ENCODE data around the gene PBX1. TPM values are rescaled to one million over a fixed set of nuclear protein-coding genes. Genes with fewer than 3 reads are reported as not detected.

The PBX1 gene
- total RNA-seq, 1 donor from 2014 or later, result 44.2 TPM

DNA sequence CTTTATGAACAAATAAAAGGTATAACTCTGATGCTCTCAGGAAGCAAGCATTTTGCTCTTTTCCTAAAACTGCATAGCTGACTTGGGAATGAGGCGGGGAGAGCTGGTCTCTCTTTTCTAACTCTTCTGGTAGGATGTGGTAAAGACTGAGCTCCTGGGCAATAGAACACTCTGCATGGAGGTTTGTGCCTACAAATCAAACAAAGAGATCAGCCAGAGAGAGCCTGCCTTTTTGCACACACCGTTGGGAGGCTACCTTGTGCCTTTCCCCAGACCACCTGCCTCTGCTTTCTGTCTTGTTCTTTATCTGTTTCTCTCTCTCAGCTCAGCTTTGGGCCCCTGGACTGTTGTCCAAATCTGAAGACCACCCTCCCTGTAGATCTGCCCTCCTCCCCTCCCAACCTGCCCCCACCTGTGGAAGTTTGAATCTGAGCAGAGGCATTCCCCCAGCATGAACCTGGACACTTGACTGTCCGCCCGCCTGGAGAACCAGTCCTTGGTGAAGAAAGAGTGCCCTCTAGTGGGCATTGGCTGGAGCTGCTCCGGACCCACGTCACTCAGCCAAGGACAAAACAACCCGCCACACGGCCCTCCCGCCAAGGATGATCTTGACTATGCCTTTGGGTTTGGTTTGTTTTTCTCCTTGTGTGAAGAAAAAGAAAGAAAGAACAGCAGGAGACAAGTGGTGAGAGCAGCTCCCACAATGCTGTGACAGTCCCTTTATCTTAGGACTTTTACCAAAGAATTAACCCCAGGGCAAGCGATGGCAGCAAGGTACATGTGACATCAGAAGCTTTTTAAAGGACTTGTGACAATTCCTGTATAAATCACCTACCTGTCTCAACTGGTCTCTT is 228.2 kb downstream of the PBX1 start:
- H3K36me3 Mint-ChIP-seq (ENCODE audit: low read depth, unreplicated experiment), result no peaks in the 10 kb centered on the region
- TF ChIP-seq, protein P1, sequence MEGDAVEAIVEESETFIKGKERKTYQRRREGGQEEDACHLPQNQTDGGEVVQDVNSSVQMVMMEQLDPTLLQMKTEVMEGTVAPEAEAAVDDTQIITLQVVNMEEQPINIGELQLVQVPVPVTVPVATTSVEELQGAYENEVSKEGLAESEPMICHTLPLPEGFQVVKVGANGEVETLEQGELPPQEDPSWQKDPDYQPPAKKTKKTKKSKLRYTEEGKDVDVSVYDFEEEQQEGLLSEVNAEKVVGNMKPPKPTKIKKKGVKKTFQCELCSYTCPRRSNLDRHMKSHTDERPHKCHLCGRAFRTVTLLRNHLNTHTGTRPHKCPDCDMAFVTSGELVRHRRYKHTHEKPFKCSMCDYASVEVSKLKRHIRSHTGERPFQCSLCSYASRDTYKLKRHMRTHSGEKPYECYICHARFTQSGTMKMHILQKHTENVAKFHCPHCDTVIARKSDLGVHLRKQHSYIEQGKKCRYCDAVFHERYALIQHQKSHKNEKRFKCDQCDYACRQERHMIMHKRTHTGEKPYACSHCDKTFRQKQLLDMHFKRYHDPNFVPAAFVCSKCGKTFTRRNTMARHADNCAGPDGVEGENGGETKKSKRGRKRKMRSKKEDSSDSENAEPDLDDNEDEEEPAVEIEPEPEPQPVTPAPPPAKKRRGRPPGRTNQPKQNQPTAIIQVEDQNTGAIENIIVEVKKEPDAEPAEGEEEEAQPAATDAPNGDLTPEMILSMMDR (IDR thresholded peaks at IDR 0.05; ENCODE audit: unreplicated experiment), result peak; percentile 85

DNA sequence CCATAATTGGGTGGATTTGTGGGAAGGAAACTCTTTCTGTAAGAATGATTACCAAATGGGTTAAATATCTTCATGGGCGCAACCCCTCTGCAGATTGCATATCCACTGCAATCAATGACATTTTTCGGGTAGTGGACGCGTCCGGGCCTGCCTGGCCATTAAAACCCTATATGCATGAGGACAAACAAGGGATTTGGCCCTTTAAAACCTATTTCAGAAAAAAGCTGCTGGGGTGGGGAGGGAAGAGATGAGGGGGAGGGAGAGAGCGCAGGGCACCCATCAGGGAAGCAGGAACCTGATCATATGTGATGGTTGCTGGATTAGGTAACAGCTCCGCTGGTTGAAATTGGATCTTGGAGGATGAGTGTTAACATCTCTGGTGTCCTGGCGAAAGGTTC is 228.8 kb downstream of the PBX1 start:
- TF ChIP-seq, protein P1 (IDR thresholded peaks at IDR 0.05; ENCODE audit: unreplicated experiment), result no peak
- Mint-ChIP-seq H3K36me3 (ENCODE audit: low read depth, unreplicated experiment) (no peaks in the 10 kb centered on the region), H3K9me3 (ENCODE audit: unreplicated experiment) (no peaks in the 10 kb centered on the region), H3K27ac (ENCODE audit: unreplicated experiment) (no peak overlapping the region), H3K27me3 (ENCODE audit: unreplicated experiment) (peaks cover 8% of the 10 kb centered on the region), H3K4me1 (ENCODE audit: unreplicated experiment) (peaks cover 30% of the 10 kb centered on the region), H3K4me3 (ENCODE audit: unreplicated experiment) (no peak overlapping the region)
- no peak for DNase-seq (ENCODE audit: low spot score)

More for the DNA sequence above, 228.2 kb downstream of the PBX1 start:
- H3K27me3 Mint-ChIP-seq (ENCODE audit: unreplicated experiment), result peaks cover 8% of the 10 kb centered on the region
- DNase-seq (ENCODE audit: low spot score), result peak; percentile 75
- H3K4me3 Mint-ChIP-seq (ENCODE audit: unreplicated experiment), result no peak overlapping the region
- peaks cover 30% of the 10 kb centered on the region for H3K4me1 Mint-ChIP-seq (ENCODE audit: unreplicated experiment)
- H3K27ac Mint-ChIP-seq (ENCODE audit: unreplicated experiment), result no peak overlapping the region
- H3K9me3 Mint-ChIP-seq (ENCODE audit: unreplicated experiment), result no peaks in the 10 kb centered on the region

DNA sequence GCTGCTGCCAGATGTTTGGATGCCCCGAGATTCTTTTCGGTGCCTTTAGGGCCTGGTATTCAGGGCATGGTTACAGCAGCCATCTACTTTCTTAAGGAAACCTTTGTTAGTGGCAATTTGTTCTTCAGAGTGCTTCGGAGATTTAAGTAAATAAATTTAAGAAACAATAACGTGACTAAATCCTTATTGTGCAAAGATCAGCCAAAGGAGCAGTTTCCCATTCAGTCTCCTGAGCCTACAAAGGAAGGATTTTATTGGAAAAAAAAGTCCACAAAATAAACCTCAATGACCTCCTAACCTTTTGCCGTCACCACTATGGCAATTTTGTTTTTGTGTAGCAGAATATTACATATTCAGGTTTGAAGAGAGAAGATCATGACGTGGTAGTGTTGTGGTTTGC is 231.1 kb downstream of the PBX1 start:
- peaks cover 6% of the 10 kb centered on the region for H3K27me3 Mint-ChIP-seq (ENCODE audit: unreplicated experiment)
- no peaks in the 10 kb centered on the region for H3K9me3 Mint-ChIP-seq (ENCODE audit: unreplicated experiment)
- no peak overlapping the region for H3K4me3 Mint-ChIP-seq (ENCODE audit: unreplicated experiment)
- no peaks in the 10 kb centered on the region for H3K36me3 Mint-ChIP-seq (ENCODE audit: low read depth, unreplicated experiment)
- no peak for DNase-seq (ENCODE audit: low spot score)
- H3K27ac Mint-ChIP-seq (ENCODE audit: unreplicated experiment), result no peak overlapping the region
- peaks cover 18% of the 10 kb centered on the region for H3K4me1 Mint-ChIP-seq (ENCODE audit: unreplicated experiment)
- TF ChIP-seq, protein P1 (IDR thresholded peaks at IDR 0.05; ENCODE audit: unreplicated experiment), result no peak

DNA sequence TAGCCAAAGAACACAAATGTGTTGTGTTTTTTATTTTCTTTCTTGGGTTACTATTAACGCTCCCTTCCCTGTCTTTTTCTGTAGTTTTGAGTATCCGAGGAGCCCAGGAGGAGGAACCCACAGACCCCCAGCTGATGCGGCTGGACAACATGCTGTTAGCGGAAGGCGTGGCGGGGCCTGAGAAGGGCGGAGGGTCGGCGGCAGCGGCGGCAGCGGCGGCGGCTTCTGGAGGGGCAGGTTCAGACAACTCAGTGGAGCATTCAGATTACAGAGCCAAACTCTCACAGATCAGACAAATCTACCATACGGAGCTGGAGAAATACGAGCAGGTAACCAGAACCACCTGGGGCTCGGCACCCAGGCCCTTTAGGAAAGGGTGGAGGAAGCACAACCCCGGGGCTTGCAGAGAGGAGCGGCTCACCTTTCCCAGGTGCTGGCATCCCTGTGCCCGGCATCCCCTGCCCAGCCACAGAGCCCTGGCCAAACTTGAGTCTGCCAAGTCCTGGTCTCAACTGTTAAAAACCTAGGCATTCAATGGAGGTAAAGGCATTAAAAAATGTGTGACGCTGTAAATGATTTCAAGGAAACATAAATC is 233.5 kb downstream of the PBX1 start:
- TF ChIP-seq, protein P1 (IDR thresholded peaks at IDR 0.05; ENCODE audit: unreplicated experiment), result no peak

DNA sequence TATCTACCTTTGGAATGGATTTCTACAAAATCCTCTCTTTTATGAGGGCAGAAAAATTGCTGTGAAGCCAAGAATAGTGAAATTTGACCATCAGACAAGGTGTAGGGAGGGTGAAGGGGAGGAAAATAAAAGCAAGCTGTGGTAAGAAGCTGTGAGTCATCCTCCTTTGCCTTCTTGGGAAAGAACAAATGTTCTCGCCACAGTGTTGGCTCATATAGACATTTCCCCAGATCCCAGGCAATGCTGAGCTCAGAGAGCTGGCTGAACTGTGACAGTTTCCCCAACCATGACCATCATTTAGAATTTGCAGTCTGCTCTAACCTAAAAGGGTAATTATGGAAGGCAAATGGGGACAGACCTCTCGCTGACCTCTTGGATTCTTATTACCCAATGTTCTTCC is 235.4 kb downstream of the PBX1 start:
- Mint-ChIP-seq H3K9me3 (ENCODE audit: unreplicated experiment) (no peaks in the 10 kb centered on the region), H3K27ac (ENCODE audit: unreplicated experiment) (no peak overlapping the region), H3K27me3 (ENCODE audit: unreplicated experiment) (peaks cover 3% of the 10 kb centered on the region), H3K4me1 (ENCODE audit: unreplicated experiment) (peaks cover 2% of the 10 kb centered on the region), H3K4me3 (ENCODE audit: unreplicated experiment) (no peak overlapping the region), H3K36me3 (ENCODE audit: low read depth, unreplicated experiment) (no peaks in the 10 kb centered on the region)
- no peak for DNase-seq (ENCODE audit: low spot score)
- TF ChIP-seq, protein P1 (IDR thresholded peaks at IDR 0.05; ENCODE audit: unreplicated experiment), result no peak

More for the DNA sequence above, 233.5 kb downstream of the PBX1 start:
- H3K4me1 Mint-ChIP-seq (ENCODE audit: unreplicated experiment), result peaks cover 2% of the 10 kb centered on the region
- no peaks in the 10 kb centered on the region for H3K36me3 Mint-ChIP-seq (ENCODE audit: low read depth, unreplicated experiment)
- H3K4me3 Mint-ChIP-seq (ENCODE audit: unreplicated experiment), result no peak overlapping the region
- peaks cover 6% of the 10 kb centered on the region for H3K27me3 Mint-ChIP-seq (ENCODE audit: unreplicated experiment)
- no peaks in the 10 kb centered on the region for H3K9me3 Mint-ChIP-seq (ENCODE audit: unreplicated experiment)
- H3K27ac Mint-ChIP-seq (ENCODE audit: unreplicated experiment), result no peak overlapping the region
- no peak for DNase-seq (ENCODE audit: low spot score)
